Loucy (cell line): ENCODE measurements around the gene GHRH.

ENCODE experiments used
- EZH2phosphoT487 ChIP-seq: fragments of 200-600 bp; IDR thresholded peaks from 2 replicates; pipeline ENCODE4 v1.6.1; 2018; ENCODE audit warnings: antibody characterized with exemption, mild to moderate bottlenecking, moderate library complexity, borderline replicate concordance
- TF ChIP-seq, protein P1 (sequence below): fragments of 200-600 bp; sonication (generic); conservative IDR thresholded peaks from 2 replicates; pipeline ENCODE4 v1.5.1; 2014; ENCODE audit warnings: mild to moderate bottlenecking, antibody characterized with exemption, low read length

DNA sequence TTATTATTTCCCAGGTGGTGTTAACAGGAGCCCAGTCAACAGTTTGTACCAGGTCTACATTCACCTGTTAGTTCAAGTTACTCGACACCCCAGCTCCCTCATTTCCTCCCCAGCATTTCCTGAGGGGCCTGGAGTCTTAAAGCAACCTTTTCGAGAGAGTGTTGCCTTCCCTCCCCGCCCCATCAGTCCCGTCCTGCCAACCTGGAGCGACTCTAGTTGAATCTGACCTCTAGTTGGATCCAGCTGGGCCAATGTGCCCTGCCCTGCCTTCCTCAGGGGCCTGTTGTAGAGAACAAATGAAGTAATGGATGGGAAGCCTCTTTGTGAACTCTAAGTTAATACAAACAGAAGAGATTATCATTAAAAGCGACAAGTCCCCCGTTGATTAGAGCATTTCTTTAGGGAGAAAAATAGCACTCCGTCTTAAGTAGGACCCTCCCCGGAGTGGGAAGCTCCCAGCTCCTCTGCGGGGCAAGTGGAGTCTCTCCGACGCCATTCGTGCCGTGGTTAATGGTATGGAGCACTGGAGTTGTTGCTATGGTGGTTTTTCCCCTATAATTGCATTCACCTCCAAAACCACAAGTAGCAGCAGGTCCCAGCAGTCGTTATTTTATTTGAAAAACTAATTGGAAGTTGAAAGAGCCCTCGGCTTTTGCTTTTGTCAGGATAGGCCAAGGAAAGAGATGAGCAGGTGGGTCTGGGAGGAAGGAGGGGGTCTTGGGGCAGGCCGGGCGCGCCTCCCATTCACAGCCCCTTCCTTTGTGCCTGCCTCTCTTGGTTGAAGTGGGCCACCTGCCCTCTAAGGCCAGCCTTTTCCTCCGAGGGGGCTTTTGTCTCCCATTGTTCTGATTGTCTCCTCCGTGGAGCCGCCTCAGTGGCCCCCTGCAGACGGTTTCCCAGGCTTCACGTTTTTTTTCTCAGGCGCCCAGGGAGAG is 16.1 kb downstream of the GHRH start:
- TF ChIP-seq, protein P1, sequence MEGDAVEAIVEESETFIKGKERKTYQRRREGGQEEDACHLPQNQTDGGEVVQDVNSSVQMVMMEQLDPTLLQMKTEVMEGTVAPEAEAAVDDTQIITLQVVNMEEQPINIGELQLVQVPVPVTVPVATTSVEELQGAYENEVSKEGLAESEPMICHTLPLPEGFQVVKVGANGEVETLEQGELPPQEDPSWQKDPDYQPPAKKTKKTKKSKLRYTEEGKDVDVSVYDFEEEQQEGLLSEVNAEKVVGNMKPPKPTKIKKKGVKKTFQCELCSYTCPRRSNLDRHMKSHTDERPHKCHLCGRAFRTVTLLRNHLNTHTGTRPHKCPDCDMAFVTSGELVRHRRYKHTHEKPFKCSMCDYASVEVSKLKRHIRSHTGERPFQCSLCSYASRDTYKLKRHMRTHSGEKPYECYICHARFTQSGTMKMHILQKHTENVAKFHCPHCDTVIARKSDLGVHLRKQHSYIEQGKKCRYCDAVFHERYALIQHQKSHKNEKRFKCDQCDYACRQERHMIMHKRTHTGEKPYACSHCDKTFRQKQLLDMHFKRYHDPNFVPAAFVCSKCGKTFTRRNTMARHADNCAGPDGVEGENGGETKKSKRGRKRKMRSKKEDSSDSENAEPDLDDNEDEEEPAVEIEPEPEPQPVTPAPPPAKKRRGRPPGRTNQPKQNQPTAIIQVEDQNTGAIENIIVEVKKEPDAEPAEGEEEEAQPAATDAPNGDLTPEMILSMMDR: no peak
- TF ChIP-seq EZH2phosphoT487: no peak
